ENCODE data around the gene RDM1. TPM values are rescaled to one million over a fixed set of nuclear protein-coding genes. Genes with fewer than 3 reads are reported as not detected.
A peak's percentile ranks its signal among the peaks of the same experiment; 100 is the strongest.

RDM1 gene, protein sequence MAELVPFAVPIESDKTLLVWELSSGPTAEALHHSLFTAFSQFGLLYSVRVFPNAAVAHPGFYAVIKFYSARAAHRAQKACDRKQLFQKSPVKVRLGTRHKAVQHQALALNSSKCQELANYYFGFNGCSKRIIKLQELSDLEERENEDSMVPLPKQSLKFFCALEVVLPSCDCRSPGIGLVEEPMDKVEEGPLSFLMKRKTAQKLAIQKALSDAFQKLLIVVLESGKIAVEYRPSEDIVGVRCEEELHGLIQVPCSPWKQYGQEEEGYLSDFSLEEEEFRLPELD
- not detected in 2 replicates for total RNA-seq

DNA sequence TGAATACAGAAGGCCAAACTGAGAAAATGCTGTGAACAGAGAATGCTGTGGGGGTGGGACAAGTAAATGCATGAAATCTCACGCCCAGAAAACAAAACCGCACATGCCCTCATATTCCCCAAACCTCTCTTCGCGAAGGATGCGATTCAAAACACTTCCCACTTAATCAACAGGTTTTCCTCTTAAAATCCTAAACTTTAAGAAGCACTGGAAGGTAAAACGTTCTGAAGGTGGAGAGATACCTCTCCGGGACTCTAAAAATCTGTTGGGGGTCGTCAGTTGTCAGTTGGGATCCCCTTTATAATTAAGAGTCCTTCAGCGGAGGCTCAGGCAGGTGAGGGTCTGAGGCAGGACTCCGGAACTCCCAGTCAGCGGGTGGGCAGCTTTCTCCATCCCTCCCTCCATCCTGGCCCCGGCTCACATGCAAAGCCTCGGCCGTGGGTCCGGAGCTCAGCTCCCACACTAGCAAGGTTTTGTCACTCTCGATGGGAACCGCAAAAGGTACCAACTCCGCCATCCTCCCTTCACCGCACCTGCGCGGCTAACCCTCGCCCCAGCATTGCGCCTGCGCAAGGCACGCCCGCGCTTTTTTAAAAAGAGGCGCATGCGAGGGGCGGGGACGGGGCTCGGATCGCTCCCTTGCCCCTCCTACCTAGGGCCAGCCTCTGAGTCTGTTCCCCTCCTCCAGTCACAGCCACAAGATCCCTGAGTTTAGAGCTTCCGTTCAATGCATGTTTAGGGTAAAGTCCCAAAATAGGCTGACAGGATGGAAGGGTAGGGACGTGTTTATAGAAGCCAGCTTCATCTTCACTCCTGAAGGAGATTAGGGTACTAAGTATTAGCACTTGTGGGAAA lies at the start of gene RDM1:
Gene RDM1 (minus strand): TSS at position 563 of the 855 bp plus-strand sequence. CDS start 46 bp downstream, at position 517.
- no peak for TF ChIP-seq CTCF (IDR thresholded peaks at IDR 0.05; ENCODE audit: insufficient read depth, low read length, poor library complexity, severe bottlenecking)
- peak; percentile 26 for DNase-seq (ENCODE audit: low read depth)
- Histone ChIP-seq H3K27me3 (ENCODE audit: control insufficient read depth, insufficient read depth, low read length) (no peaks in the 10 kb centered on the region), H3K36me3 (ENCODE audit: control insufficient read depth, insufficient read depth, low read length) (no peaks in the 10 kb centered on the region), H3K4me3 (ENCODE audit: low read depth, low read length) (peak within 1 kb of the TSS; percentile 61)

DNA sequence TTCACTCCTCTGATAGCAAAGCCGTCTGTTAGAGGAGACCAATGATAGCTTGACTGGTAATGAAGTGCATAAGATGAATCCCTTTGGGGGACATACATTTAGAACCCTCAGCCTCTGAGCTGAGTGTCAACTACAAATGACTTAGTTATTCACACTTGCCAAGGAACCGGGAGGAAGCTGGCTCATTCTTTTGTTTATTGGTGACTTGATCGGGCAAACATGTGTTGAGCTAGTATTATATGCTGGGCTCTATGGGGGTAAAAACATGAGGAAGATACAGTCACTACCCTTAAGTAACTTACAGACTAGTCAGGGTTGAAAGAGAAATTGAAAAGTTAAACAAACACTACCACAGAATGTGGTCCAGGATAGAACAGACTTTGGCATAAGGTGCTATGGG lies 47.8 kb upstream of the RDM1 start:
- Histone ChIP-seq H3K36me3 (ENCODE audit: control insufficient read depth, insufficient read depth, low read length) (no peaks in the 10 kb centered on the region), H3K27me3 (ENCODE audit: control insufficient read depth, insufficient read depth, low read length) (no peaks in the 10 kb centered on the region), H3K4me3 (ENCODE audit: low read depth, low read length) (no peak overlapping the region)
- no peak for DNase-seq (ENCODE audit: low read depth)
- no peak for TF ChIP-seq CTCF (IDR thresholded peaks at IDR 0.05; ENCODE audit: insufficient read depth, low read length, poor library complexity, severe bottlenecking)

DNA sequence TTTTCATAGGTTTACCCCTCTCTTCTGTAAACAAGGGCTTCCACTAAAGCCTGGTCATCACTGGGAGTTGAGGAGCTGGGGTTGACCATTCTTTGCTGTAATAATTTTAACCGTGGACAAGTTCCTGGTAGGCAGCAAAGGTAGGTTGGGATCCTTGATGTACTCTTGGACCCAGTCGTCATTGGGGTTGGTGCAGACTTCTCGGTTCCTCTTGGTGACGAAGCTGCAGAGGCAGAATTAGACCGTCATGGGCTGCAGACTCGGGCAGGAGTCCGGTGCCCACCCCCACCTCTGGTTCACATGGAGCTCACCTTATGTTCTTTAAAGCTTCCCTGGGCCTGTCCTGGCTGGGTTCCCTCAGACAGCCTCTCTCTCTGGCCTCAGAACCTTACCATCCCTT lies 46.9 kb upstream of the RDM1 start:
- DNase-seq (ENCODE audit: low read depth) = no peak
- no peak for TF ChIP-seq CTCF (IDR thresholded peaks at IDR 0.05; ENCODE audit: insufficient read depth, low read length, poor library complexity, severe bottlenecking)
- Histone ChIP-seq H3K36me3 (ENCODE audit: control insufficient read depth, insufficient read depth, low read length) (no peaks in the 10 kb centered on the region), H3K27me3 (ENCODE audit: control insufficient read depth, insufficient read depth, low read length) (no peaks in the 10 kb centered on the region), H3K4me3 (ENCODE audit: low read depth, low read length) (no peak overlapping the region)

DNA sequence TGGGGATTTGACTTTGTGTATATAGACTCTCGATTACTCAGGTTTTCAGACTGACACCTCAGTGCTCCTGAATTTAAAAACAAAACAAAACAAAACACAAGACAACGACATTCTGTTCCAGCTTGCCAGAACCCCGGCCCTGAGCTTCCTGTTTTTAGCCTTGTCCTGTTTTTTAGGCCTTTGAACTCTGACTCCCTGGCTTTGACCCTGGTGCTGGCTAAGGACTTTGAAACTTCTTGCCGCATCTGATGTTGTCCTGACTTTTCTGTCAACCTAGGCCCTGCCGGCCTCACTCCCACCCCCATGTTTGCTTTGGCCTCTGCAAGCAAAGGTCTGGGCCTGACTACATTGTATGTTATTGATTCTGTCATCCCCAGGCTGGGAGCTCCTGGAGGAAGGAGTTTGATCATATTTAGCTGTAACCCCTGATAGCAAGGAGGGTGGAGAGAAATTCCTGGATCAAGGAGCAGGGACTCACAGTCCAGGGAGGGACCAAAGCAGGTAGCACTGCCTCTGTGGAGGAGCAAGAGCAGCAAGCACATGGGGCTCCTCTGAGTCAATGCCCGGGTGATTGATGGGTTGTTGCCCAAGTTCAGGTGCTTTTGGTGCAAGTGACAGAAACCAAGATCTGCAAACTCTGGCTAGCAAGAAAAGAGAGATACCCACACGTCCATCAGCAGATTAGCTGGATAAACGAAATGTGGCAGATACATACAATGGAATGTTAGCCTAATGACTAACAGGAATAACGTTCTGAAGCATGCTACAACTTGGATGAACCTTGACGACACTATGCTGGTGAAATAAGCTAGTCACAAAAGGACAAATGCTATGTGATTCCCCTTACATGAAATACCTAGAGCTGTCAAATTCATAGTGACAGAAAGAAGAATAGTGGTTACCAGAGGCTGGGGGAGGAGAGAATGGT lies 43.0 kb upstream of the RDM1 start:
- Histone ChIP-seq H3K27me3 (ENCODE audit: control insufficient read depth, insufficient read depth, low read length) (no peaks in the 10 kb centered on the region), H3K36me3 (ENCODE audit: control insufficient read depth, insufficient read depth, low read length) (no peaks in the 10 kb centered on the region), H3K4me3 (ENCODE audit: low read depth, low read length) (no peak overlapping the region)
- TF ChIP-seq CTCF (IDR thresholded peaks at IDR 0.05; ENCODE audit: insufficient read depth, low read length, poor library complexity, severe bottlenecking) = no peak
- no peak for DNase-seq (ENCODE audit: low read depth)

DNA sequence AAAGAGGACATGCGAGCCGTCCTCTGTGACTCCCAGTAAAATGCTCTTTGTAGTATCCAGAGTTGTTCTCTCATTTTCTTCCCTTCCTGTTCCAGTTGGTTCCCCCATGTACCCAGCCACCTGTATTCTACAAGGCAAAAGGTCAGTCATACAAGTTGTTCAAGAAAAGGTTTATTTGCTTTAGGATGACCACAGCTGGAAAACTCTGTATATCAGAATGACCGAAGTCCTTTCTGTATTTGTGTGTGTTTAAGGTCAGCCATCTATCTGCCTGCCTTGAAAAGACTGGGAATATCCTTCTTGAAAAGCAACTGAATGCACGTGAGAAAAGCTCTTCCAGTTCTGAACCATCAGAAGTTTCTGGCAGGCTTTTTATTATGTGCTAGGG lies 42.4 kb upstream of the RDM1 start:
- no peaks in the 10 kb centered on the region for H3K36me3 ChIP-seq (ENCODE audit: control insufficient read depth, insufficient read depth, low read length)
- H3K4me3 ChIP-seq (ENCODE audit: low read depth, low read length) = no peak overlapping the region
- no peaks in the 10 kb centered on the region for H3K27me3 ChIP-seq (ENCODE audit: control insufficient read depth, insufficient read depth, low read length)
- TF ChIP-seq CTCF (IDR thresholded peaks at IDR 0.05; ENCODE audit: insufficient read depth, low read length, poor library complexity, severe bottlenecking) = no peak
- DNase-seq (ENCODE audit: low read depth) = no peak

Measured in kidney epithelial cell (primary cell).